PFSK-1 (cell line): ENCODE measurements around the gene COQ6.

ENCODE experiments used
- FOXP2 ChIP-seq: optimal IDR thresholded peaks from 2 replicates; pipeline ENCODE3; 2011; ENCODE audit warnings: borderline replicate concordance, control low read depth, inconsistent platforms; ENCODE audit not compliant: insufficient read depth; ENCODE audit errors: extremely low read length, extremely low read depth
- POLR2AphosphoS5 ChIP-seq: IDR thresholded peaks from 2 replicates; pipeline ENCODE4 v1.6.1; 2012; ENCODE audit warnings: low read depth, mild to moderate bottlenecking, control low read depth, low read length, moderate library complexity
- SIN3A ChIP-seq: IDR thresholded peaks from 2 replicates; pipeline ENCODE4 v1.6.1; 2012; ENCODE audit warnings: mild to moderate bottlenecking, low read length, moderate library complexity, borderline replicate concordance; ENCODE audit not compliant: insufficient read depth
- TAF1 ChIP-seq: IDR thresholded peaks from 2 replicates; pipeline ENCODE4 v1.6.1; 2012; ENCODE audit warnings: low read length, control low read depth, borderline replicate concordance; ENCODE audit not compliant: insufficient read depth
- TF ChIP-seq, protein P1 (sequence below), 2 experiments: IDR thresholded peaks; 2 replicates each; pipeline versions ENCODE4 v1.6.1 to v1.8.0; 2011 to 2012; ENCODE audit warnings: low read depth in 2 of 2, low read length in 2 of 2, control low read depth in 1 of 2, inconsistent platforms in 1 of 2, mild to moderate bottlenecking in 1 of 2, moderate library complexity in 1 of 2; ENCODE audit not compliant: insufficient read depth in 1 of 2

The COQ6 gene

GRCh38 chr14:73916324-73916723, 33.8 kb upstream of the COQ6 start:
- TF ChIP-seq POLR2AphosphoS5 (no peak), TAF1 (no peak), SIN3A (no peak), FOXP2 (no peak)
- TF ChIP-seq, protein P1, sequence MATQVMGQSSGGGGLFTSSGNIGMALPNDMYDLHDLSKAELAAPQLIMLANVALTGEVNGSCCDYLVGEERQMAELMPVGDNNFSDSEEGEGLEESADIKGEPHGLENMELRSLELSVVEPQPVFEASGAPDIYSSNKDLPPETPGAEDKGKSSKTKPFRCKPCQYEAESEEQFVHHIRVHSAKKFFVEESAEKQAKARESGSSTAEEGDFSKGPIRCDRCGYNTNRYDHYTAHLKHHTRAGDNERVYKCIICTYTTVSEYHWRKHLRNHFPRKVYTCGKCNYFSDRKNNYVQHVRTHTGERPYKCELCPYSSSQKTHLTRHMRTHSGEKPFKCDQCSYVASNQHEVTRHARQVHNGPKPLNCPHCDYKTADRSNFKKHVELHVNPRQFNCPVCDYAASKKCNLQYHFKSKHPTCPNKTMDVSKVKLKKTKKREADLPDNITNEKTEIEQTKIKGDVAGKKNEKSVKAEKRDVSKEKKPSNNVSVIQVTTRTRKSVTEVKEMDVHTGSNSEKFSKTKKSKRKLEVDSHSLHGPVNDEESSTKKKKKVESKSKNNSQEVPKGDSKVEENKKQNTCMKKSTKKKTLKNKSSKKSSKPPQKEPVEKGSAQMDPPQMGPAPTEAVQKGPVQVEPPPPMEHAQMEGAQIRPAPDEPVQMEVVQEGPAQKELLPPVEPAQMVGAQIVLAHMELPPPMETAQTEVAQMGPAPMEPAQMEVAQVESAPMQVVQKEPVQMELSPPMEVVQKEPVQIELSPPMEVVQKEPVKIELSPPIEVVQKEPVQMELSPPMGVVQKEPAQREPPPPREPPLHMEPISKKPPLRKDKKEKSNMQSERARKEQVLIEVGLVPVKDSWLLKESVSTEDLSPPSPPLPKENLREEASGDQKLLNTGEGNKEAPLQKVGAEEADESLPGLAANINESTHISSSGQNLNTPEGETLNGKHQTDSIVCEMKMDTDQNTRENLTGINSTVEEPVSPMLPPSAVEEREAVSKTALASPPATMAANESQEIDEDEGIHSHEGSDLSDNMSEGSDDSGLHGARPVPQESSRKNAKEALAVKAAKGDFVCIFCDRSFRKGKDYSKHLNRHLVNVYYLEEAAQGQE (IDR thresholded peaks at IDR 0.05; ENCODE audit: insufficient read depth in 1 of 2, low read depth in 2 of 2, low read length in 2 of 2): no peak

GRCh38 chr14:73924337-73924736, 25.8 kb upstream of the COQ6 start:
- TF ChIP-seq POLR2AphosphoS5 (no peak), TAF1 (no peak), SIN3A (no peak)

DNA sequence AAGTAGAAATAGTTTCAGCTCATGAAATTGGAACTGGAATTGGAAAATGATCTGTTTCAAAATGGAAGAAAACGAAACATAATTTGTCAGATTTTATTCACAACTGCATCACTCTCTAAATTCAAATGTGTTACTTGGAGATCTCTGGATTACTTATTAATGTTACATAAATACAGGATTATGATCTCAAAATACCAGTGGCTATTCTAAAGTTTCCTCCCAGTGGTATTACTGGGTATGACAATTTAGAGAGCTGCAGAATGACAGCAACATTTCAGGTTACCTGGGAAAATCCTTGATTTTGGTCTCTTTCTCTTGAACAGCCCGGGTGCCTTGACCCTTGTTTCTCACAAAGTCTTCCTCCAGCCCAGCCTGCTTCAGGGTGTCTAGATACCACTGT, 14.4 kb upstream of the COQ6 start:
- no peak for TF ChIP-seq TAF1
- TF ChIP-seq FOXP2: no peak
- TF ChIP-seq, protein P1 (IDR thresholded peaks at IDR 0.05; ENCODE audit: insufficient read depth in 1 of 2, low read depth in 2 of 2, low read length in 2 of 2): no peak
- TF ChIP-seq SIN3A: no peak
- no peak for TF ChIP-seq POLR2AphosphoS5

DNA sequence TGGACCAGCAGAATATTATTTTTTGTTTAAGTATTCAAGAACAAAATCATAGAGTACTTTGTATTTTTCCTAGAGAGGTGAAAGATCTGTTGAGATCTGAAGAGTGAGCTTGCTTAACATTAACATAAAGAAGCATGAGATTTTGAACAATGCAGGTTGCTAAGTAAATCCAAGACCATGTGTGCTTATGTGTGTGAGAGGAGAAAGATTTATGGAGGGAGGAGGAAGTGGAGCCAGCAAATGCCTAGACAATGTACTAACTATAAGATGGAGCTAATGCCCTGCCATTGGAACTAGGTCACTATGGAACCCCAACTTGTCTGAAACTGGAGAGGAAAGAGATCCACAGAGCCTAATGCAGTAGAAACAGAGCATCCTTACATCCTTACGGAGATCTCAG, 13.6 kb upstream of the COQ6 start:
- TF ChIP-seq FOXP2: no peak
- TF ChIP-seq, protein P1 (IDR thresholded peaks at IDR 0.05; ENCODE audit: insufficient read depth in 1 of 2, low read depth in 2 of 2, low read length in 2 of 2): no peak
- TF ChIP-seq SIN3A: no peak
- TF ChIP-seq TAF1: no peak
- no peak for TF ChIP-seq POLR2AphosphoS5

DNA sequence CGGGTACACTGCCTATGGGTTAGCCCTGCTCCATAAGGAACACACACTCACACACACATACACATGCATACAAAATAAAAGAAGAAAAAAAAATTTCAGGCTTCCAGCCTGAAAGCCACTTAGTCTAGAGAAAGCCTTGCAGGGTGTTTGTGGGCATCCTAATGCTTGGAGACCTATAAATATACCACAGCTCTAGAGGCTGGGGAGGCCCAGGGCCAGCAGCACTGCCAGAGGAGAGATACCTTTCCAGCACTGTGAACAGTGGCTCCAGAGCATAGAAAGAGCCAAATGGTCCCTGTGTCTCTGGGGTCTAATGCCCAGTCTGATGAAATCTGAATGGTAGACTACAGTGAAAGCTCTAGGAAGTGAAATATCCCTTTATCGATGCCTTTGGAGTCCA, 13.1 kb upstream of the COQ6 start:
- TF ChIP-seq SIN3A: no peak
- TF ChIP-seq TAF1: no peak
- TF ChIP-seq, protein P1 (IDR thresholded peaks at IDR 0.05; ENCODE audit: insufficient read depth in 1 of 2, low read depth in 2 of 2, low read length in 2 of 2): no peak
- TF ChIP-seq FOXP2: no peak
- no peak for TF ChIP-seq POLR2AphosphoS5
